WTC11 (cell line): ENCODE results near the gene OOSP1.

Experiments
- CBFB ChIP-seq: sonication (generic); formaldehyde crosslinking; IDR thresholded peaks from 2 replicates; pipeline ENCODE4 v1.8.1; 2022; ENCODE audit warnings: mild to moderate bottlenecking, low read depth, missing genetic modification reagents
- ELF4 ChIP-seq: sonication (generic); formaldehyde crosslinking; IDR thresholded peaks from 2 replicates; pipeline ENCODE4 v1.8.1; 2022; ENCODE audit warnings: low read depth, mild to moderate bottlenecking, moderate library complexity, missing genetic modification reagents
- ETV6 ChIP-seq: sonication (generic); formaldehyde crosslinking; IDR thresholded peaks from 2 replicates; pipeline ENCODE4 v1.8.1; 2022; ENCODE audit warnings: mild to moderate bottlenecking, missing genetic modification reagents
- JUN ChIP-seq: sonication (generic); formaldehyde crosslinking; IDR thresholded peaks from 2 replicates; pipeline ENCODE4 v1.8.0; 2023; ENCODE audit warnings: mild to moderate bottlenecking, missing genetic modification reagents
- NR3C1 ChIP-seq: sonication (generic); formaldehyde crosslinking; conservative IDR thresholded peaks from 2 replicates; pipeline ENCODE4 v1.8.1; 2023; ENCODE audit warnings: low read depth, mild to moderate bottlenecking, missing genetic modification reagents
- SMAD3 ChIP-seq: sonication (generic); formaldehyde crosslinking; IDR thresholded peaks from 2 replicates; pipeline ENCODE4 v1.8.0; 2022; ENCODE audit warnings: missing genetic modification reagents, mild to moderate bottlenecking, borderline replicate concordance
- SP1 ChIP-seq: sonication (generic); formaldehyde crosslinking; conservative IDR thresholded peaks from 2 replicates; pipeline ENCODE4 v1.8.1; 2022; ENCODE audit warnings: missing genetic modification reagents
- ZBTB21 ChIP-seq: sonication (generic); formaldehyde crosslinking; IDR thresholded peaks from 2 replicates; pipeline ENCODE4 v1.8.1; 2023; ENCODE audit warnings: mild to moderate bottlenecking, missing genetic modification reagents, borderline replicate concordance
- TF ChIP-seq, protein P1 (sequence below): fragments of 200-600 bp; IDR thresholded peaks from 2 replicates; pipeline ENCODE4 v1.8.0; 2022; ENCODE audit warnings: antibody characterized with exemption
- TF ChIP-seq, protein P2 (sequence below): sonication (generic); formaldehyde crosslinking; IDR thresholded peaks from 2 replicates; pipeline ENCODE4 v1.8.0; 2023; ENCODE audit warnings: mild to moderate bottlenecking, missing genetic modification reagents
- TF ChIP-seq, protein P3 (sequence below): sonication (generic); formaldehyde crosslinking; IDR thresholded peaks from 2 replicates; pipeline ENCODE4 v1.8.0; 2022; ENCODE audit warnings: mild to moderate bottlenecking, missing genetic modification reagents
- TF ChIP-seq, protein P4 (sequence below): fragments of 250-450 bp; sonication (Bioruptor Pico); conservative IDR thresholded peaks from 2 replicates; pipeline ENCODE4 v1.9.0; 2021; ENCODE audit warnings: mild to moderate bottlenecking
- TF ChIP-seq, protein P5 (sequence below): sonication (generic); formaldehyde crosslinking; IDR thresholded peaks from 2 replicates; pipeline ENCODE4 v1.8.1; 2023; ENCODE audit warnings: mild to moderate bottlenecking, missing genetic modification reagents
- TF ChIP-seq, protein P6 (sequence below): sonication (generic); formaldehyde crosslinking; IDR thresholded peaks from 2 replicates; pipeline ENCODE4 v1.8.1; 2022; ENCODE audit warnings: low read depth, missing genetic modification reagents, borderline replicate concordance

DNA sequence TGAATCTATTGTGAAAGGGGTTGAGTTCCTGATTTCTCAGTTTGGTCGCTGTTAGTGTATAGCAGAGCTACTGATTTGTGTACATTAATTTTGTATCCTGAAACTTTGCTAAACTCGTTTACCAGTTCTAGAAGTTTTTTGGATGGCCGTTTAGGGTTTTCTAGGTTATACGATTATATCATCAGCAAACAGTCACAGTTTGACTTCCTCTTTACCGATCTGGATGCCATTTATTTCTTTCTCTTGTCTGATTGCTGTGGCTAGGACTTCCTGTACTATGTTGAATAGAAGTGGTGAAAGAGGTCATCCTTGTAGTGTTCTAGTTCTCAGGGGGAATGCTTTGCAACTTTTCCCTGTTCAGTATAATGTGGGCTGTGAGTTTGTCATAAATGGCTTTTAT is 54.2 kb downstream of the OOSP1 start:
- TF ChIP-seq, protein P1, sequence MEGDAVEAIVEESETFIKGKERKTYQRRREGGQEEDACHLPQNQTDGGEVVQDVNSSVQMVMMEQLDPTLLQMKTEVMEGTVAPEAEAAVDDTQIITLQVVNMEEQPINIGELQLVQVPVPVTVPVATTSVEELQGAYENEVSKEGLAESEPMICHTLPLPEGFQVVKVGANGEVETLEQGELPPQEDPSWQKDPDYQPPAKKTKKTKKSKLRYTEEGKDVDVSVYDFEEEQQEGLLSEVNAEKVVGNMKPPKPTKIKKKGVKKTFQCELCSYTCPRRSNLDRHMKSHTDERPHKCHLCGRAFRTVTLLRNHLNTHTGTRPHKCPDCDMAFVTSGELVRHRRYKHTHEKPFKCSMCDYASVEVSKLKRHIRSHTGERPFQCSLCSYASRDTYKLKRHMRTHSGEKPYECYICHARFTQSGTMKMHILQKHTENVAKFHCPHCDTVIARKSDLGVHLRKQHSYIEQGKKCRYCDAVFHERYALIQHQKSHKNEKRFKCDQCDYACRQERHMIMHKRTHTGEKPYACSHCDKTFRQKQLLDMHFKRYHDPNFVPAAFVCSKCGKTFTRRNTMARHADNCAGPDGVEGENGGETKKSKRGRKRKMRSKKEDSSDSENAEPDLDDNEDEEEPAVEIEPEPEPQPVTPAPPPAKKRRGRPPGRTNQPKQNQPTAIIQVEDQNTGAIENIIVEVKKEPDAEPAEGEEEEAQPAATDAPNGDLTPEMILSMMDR = no peak
- TF ChIP-seq, protein P2, sequence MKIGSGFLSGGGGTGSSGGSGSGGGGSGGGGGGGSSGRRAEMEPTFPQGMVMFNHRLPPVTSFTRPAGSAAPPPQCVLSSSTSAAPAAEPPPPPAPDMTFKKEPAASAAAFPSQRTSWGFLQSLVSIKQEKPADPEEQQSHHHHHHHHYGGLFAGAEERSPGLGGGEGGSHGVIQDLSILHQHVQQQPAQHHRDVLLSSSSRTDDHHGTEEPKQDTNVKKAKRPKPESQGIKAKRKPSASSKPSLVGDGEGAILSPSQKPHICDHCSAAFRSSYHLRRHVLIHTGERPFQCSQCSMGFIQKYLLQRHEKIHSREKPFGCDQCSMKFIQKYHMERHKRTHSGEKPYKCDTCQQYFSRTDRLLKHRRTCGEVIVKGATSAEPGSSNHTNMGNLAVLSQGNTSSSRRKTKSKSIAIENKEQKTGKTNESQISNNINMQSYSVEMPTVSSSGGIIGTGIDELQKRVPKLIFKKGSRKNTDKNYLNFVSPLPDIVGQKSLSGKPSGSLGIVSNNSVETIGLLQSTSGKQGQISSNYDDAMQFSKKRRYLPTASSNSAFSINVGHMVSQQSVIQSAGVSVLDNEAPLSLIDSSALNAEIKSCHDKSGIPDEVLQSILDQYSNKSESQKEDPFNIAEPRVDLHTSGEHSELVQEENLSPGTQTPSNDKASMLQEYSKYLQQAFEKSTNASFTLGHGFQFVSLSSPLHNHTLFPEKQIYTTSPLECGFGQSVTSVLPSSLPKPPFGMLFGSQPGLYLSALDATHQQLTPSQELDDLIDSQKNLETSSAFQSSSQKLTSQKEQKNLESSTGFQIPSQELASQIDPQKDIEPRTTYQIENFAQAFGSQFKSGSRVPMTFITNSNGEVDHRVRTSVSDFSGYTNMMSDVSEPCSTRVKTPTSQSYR = no peak
- no peak for TF ChIP-seq ETV6 (CRISPR knock-in tag)
- TF ChIP-seq CBFB (CRISPR knock-in tag) = no peak
- no peak for TF ChIP-seq NR3C1 (CRISPR knock-in tag)
- TF ChIP-seq, protein P3, sequence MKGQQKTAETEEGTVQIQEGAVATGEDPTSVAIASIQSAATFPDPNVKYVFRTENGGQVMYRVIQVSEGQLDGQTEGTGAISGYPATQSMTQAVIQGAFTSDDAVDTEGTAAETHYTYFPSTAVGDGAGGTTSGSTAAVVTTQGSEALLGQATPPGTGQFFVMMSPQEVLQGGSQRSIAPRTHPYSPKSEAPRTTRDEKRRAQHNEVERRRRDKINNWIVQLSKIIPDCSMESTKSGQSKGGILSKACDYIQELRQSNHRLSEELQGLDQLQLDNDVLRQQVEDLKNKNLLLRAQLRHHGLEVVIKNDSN = no peak
- TF ChIP-seq, protein P4, sequence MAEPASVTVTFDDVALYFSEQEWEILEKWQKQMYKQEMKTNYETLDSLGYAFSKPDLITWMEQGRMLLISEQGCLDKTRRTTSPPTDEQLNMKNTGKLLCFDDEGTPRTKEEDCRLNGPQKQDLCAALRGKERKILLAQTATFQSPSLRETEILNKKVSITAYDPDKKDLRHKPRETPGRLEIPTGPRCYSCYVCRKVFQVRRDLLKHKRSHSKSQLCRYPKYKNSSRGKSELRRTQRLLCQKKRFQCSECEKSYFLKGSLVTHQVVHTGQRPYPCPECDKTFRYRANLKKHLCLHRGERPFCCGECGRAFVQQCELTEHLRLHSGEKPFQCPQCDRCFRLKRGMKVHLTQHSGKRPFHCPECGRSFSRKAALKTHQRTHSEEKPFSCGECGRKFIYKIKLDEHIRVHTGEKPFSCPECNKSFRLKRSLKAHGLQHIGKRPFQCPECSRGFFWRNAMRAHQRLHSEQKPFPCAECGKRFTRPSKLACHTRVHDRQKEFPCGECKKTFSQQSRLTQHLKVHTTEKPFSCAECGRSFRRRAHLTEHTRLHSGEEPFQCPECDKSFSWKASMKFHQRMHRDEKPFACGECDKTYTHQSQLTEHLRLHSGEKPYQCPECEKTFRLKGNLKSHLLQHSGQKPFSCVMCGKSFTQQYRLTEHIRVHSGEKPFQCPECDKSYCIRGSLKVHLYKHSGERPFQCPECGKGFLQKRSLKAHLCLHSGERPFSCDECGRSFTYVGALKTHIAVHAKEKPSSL = no peak
- TF ChIP-seq, protein P5, sequence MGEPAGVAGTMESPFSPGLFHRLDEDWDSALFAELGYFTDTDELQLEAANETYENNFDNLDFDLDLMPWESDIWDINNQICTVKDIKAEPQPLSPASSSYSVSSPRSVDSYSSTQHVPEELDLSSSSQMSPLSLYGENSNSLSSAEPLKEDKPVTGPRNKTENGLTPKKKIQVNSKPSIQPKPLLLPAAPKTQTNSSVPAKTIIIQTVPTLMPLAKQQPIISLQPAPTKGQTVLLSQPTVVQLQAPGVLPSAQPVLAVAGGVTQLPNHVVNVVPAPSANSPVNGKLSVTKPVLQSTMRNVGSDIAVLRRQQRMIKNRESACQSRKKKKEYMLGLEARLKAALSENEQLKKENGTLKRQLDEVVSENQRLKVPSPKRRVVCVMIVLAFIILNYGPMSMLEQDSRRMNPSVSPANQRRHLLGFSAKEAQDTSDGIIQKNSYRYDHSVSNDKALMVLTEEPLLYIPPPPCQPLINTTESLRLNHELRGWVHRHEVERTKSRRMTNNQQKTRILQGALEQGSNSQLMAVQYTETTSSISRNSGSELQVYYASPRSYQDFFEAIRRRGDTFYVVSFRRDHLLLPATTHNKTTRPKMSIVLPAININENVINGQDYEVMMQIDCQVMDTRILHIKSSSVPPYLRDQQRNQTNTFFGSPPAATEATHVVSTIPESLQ (CRISPR knock-in tag) = no peak
- TF ChIP-seq ZBTB21 (CRISPR knock-in tag) = no peak
- TF ChIP-seq ELF4 (CRISPR knock-in tag) = no peak
- no peak for TF ChIP-seq SP1 (CRISPR knock-in tag)
- TF ChIP-seq, protein P6, sequence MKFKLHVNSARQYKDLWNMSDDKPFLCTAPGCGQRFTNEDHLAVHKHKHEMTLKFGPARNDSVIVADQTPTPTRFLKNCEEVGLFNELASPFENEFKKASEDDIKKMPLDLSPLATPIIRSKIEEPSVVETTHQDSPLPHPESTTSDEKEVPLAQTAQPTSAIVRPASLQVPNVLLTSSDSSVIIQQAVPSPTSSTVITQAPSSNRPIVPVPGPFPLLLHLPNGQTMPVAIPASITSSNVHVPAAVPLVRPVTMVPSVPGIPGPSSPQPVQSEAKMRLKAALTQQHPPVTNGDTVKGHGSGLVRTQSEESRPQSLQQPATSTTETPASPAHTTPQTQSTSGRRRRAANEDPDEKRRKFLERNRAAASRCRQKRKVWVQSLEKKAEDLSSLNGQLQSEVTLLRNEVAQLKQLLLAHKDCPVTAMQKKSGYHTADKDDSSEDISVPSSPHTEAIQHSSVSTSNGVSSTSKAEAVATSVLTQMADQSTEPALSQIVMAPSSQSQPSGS = no peak
- no peak for TF ChIP-seq JUN (CRISPR knock-in tag)
- no peak for TF ChIP-seq SMAD3 (CRISPR knock-in tag)
